ENCODE measurements around the gene AZU1. TPM values are rescaled to one million over a fixed set of nuclear protein-coding genes. Genes with fewer than 3 reads are reported as not detected.
A peak's percentile ranks its signal among the peaks of the same experiment; 100 is the strongest.
"Not testable (repeated sequence)": the region's sequence is repeated elsewhere in the genome, so short reads cannot be mapped to it uniquely, and the experiment has no call there.

AZU1 gene
- total RNA-seq, 1 donor from 2014 or later = not detected

DNA sequence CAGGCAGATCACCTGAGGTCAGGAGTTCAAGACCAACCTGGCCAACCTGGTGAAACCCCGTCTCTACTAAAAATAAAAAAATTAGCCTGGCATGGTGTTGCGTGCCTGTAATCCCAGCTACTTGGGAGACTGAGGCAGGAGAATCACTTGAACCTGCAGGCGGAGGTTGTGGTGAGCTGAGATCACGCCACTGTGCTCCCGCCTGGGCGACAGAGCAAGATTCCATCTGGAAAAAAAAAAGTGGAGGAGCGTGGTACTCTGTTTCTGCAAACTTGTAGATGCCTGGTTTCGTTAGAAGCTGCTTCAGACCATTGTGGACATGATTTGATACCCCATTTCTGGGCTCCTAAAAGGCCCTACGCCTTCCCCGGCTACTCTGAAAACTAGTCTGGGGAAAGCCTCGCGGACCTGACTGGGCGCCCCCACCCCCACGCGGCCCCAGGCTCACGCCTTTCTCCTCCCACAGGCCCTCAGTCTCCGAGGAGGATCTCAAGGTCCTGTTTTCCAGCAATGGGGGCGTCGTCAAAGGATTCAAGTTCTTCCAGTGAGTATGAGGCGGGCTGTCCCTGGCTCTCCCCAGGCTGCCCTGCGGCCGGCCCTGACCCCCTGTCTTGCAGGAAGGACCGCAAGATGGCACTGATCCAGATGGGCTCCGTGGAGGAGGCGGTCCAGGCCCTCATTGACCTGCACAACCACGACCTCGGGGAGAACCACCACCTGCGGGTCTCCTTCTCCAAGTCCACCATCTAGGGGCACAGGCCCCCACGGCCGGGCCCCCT, 17.4 kb upstream of the AZU1 start:
- no peak for DNase-seq (ENCODE audit: low read depth)

GRCh38 chr19:810883-811489, 16.7 kb upstream of the AZU1 start:
- no peak for DNase-seq (ENCODE audit: low read depth)

- no peak for DNase-seq (ENCODE audit: low read depth)
Observed at GRCh38 chr19:811506-812048, 16.1 kb upstream of the AZU1 start.

DNA sequence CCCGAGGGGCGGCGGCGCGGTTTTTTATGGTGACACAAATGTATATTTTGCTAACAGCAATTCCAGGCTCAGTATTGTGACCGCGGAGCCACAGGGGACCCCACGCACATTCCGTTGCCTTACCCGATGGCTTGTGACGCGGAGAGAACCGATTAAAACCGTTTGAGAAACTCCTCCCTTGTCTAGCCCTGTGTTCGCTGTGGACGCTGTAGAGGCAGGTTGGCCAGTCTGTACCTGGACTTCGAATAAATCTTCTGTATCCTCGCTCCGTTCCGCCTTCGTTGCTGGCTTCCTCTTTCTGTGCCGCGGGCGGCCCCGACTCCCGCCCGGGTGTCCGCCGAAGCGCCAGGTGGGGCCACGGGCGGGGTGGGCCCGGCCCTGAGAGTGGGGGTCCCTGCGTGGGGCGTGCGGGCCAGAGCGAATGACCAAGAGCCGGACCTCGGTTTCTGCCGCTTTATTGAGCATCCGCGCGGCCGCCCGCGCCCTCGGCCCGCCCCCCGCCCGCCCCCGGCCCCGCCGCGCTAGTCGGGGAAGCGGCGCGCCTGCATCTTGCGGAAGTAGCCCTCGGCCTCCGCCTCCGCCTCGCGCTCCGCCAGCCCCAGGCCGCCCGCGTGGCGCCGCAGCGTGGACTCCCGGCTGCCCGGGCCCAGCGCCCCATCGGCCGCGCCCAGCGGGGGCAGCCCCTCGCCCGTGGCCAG, 15.4 kb upstream of the AZU1 start:
- no peak for DNase-seq (ENCODE audit: low read depth)

- DNase-seq (ENCODE audit: low read depth) = no peak
Observed at GRCh38 chr19:812747-813218, 14.9 kb upstream of the AZU1 start.

- no peak for DNase-seq (ENCODE audit: low read depth)
Observed at GRCh38 chr19:813219-814151, 14.2 kb upstream of the AZU1 start.

GRCh38 chr19:814152-815078, 13.2 kb upstream of the AZU1 start:
- DNase-seq (ENCODE audit: low read depth) = no peak

DNA sequence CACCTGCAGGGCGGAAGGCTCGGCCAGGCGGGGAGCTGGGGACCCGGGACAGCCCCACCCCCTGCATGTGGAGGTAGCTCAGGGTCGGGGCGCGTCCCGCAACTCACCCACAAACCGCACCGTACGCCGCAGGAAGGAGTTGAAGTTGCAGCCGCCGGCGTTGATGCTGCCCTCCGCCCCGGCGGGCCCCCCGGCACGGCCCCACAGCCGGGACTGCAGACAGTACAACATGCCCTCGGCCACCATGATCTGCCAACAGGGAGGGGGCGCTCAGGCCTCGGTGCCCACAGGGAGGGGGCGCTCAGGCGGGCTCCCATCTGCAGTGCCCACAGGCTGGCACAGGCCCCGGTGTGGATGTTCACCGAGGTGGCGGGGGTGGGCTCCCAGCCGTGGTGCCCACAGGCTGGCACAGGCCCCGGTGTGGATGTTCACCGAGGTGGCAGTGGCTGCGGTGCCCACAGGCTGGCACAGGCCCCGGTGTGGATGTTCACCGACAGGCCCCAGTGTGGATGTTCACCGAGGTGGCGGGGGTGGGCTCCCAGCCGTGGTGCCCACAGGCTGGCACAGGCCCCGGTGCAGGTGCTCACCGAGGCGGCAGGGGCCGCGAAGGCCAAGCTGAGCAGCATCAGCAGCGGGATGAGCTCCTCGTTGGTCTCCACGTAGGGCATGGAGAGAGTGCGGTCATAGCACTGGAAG, 12.4 kb upstream of the AZU1 start:
- no peak for DNase-seq (ENCODE audit: low read depth)

DNA sequence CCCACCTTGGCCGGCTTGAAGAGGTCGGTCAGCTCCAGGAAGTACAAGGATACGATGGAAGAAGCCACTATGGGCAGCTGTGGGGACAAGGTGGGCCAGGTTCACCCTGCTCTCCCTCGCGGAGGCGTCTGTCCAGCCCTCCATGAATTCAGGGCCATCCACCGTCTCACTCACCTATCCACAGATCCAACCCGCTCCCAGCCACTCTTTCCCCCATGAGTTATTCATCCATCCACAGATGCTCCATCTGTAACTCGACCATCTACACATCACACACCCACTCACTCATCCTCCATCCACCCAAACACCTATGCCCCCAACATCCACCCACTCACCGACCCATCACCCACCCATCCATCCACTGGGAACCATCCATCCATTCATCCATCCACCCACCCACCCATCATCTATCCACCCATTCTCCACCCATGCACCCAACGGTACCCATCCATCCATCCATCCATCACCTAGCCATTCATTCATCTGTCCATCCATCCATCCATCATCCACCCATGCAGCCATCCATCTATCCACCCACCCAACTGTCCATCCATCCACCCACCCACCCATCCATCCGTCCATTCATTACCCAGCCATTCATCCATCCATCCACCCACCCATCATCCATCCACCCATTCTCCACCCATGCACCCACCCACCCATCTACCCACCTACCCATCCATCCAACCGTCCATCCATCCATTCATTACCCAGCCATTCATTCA, 11.7 kb upstream of the AZU1 start:
- DNase-seq (ENCODE audit: low read depth) = no peak

DNA sequence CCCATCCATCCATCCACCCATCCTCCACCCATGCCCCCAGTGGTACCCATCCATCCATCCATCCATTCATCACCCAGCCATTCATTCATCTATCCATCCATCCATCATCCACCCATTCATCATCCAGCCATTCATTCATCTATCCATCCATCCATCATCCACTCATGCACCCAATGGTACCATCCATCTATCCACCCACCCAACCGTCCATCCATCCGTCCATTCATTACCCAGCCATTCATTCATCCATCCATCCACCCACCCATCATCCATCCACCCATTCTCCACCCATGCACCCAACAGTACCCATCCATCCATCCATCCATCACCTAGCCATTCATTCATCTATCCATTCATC, 11.2 kb upstream of the AZU1 start:
- DNase-seq (ENCODE audit: low read depth) = no peak

DNA sequence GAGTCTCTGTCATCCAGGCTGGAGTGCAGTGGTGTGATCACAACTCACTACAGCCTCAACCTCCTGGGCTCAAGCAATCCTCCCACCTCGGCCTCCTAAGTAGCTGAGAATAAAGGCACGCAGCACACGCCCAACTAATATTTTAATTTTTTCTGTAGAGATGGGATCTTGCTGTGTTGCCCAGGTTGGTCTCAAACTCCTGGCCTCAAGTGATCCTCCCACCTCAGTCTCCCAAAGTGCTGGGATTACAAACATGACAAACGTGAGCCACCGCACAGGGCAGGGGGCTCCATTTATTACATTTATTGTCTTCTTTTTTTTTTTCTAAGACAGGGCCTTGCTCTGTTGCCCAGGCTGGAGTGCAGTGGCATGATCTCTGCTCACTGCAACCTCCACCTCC, 7.4 kb upstream of the AZU1 start:
- not testable (repeated sequence) for DNase-seq (ENCODE audit: low read depth)

DNA sequence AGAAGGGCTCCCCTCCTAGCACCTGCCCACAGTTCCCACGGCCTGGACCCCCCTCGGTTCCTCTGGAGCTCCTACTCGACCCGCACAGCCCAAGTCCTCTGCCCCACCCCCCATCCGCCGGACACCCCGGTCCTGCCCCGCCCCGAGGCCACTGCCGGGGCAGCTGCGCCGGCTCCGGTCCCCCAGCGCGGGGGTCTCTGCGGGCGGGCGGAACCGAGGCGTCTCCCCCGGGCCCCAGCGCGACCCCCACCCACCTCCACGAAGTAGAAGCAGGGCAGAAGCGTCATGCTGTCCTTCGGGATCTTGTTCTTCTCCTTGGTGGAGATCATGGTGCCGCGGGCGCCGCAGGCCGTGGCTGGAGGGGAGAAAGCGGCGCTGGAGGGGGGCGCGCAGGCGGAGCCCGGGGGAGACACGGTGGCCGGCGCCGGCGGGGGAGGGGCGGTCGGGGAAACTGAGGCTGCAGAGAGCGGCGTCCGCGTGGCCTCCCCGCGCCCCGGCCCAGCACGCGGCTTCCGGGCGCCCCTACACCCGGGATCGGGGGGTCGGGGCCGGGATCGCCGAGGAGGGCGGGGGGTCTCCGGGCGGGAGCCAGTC, 6.3 kb upstream of the AZU1 start:
- no peak for DNase-seq (ENCODE audit: low read depth)

- DNase-seq (ENCODE audit: low read depth) = no peak
Observed at GRCh38 chr19:821825-822503, 5.7 kb upstream of the AZU1 start, which contains the start of gene PLPPR3. Gene PLPPR3, minus strand, starts transcription at chr19:821955. Its CDS starts 396 bp downstream, at chr19:821559.

DNA sequence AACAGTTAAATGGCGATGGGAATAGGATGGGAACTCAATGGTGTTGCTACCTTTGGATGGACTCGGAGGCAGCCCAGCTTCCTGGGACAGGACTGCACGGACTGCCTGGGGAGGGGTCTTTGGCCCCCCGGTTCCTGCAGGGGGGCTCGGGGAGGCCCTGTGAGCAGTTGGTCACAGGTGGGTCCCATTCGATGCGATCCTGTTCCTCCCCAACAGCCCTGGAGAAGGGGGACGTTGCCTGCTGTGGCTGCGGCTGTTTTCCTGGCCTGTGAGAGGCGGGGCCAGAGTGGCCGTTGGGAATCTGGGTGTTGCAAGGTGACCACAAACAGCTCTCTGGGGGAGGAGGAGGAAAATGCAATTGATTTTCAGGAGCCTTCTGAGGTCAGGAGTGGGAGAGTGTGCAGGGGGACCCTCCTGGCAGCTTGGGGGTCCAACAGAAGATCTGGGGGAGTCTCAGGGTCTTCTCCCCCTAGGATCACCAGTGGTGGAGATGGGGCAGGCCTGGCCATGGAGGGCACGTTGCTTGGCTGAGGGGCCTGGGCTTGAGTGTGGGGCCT, 4.0 kb upstream of the AZU1 start:
- peak; percentile 21 for DNase-seq (ENCODE audit: low read depth)

GRCh38 chr19:824885-825284, 2.8 kb upstream of the AZU1 start:
- DNase-seq (ENCODE audit: low read depth) = no peak

DNA sequence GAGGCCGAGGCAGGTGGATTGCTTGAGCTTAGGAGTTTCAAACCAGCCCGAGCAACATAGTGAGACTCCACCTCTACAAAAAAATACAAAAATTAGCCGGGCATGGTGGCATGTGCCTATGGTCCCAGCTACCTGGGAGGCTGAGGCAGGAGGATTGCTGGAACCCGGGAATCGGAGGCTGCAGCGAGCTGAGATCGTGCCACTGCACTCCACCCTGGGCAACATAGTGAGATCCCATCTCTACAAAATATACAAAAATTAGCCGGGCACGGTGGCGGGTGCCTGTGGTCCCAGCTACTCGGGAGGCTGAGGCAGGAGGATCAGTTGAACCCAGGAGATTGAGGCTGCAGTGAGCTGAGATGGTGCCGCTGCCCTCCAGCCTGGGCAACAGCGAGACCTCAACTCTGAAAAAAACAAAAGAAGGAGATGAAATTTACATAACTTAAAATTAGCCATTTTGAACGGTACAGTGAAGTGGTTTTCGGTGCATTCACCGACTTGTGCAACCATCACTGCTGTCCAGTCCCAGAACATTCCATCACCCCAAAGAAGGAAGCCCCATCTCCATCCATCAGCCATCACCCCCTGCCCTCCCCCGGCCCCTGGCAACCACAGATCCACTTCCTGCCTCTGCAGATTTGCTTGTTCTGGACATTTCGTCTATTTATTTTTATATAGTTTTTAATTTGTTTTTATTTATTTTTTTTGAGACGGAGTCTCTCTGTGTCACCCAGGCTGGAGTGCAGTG, 1.6 kb upstream of the AZU1 start:
- no peak for DNase-seq (ENCODE audit: low read depth)

DNA sequence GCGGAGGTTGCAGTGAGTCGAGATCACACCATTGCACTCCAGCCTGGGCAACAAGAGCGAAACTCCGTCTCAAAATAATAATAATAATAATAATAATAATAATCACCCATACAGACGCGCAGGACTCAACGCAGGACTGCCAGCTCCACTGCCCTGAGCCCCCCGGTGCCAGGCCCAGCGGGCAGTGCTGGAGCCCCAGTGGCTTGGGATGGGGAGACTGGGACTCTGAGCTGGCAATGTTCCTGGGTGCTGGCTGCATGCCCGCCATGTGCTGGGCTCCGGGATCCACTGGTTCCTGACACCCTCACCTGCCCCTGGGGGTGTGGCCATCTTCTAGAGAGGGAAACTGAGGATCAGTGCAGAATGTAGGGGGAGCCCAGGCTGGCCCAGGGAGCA, 325 bp upstream of the AZU1 start:
- DNase-seq (ENCODE audit: low read depth) = no peak

All from renal cortical epithelial cell (primary cell).